Endothelial cell of umbilical vein (primary cell): ENCODE data around the gene C1orf226. TPM values are rescaled to one million over a fixed set of nuclear protein-coding genes. Genes with fewer than 3 reads are reported as not detected.

Experiments used
- BruUV-seq: library from RNA; stranded (reverse); fragments of 400-500 nt; replicated peaks from 2 replicates; lab custom pipeline; 2021; lab: Mats Ljungman, UMichigan
- CTCF ChIA-PET: fragments of 300-600, 350-600 bp; sonication (Branson Sonifier 250); formaldehyde crosslinking; loops from one replicate; lab custom pipeline; 2021; ENCODE audit warnings: antibody characterized with exemption, inconsistent platforms; lab: Charles Lee
- POLR2A ChIA-PET: fragments of 300-600, 350-600 bp; sonication (Branson Sonifier 250); formaldehyde crosslinking; loops from one replicate; lab custom pipeline; 2021; ENCODE audit warnings: antibody characterized with exemption, inconsistent platforms; lab: Charles Lee
- DNase-seq: peaks from one replicate; pipeline ENCODE4 v3.0.0-alpha.2; 2011; ENCODE audit warnings: low read depth, low spot score
- FAIRE-seq: peaks from 2 replicates; lab custom pipeline; 2011; peaks lifted over from hg19 to GRCh38; lab: Jason Lieb, UNC
- H2AFZ ChIP-seq: 2 replicates; pipeline ENCODE4 v1.6.0; 2012; ENCODE audit warnings: low read depth, low read length, control low read depth, inconsistent platforms
- H3K27ac ChIP-seq: 2 replicates; pipeline ENCODE4 v1.5.1; 2011; ENCODE audit warnings: low read depth, mild to moderate bottlenecking, control low read depth, low read length, moderate library complexity; ENCODE audit not compliant: insufficient read depth
- H3K27me3 ChIP-seq, 2 experiments: 2 replicates each; pipeline versions ENCODE4 v1.6.0 to v1.6.1; 2011; ENCODE audit warnings: low read length in 2 of 2, mixed read lengths in 1 of 2; ENCODE audit not compliant: control insufficient read depth in 2 of 2, insufficient read depth in 2 of 2
- H3K36me3 ChIP-seq, 2 experiments: 2 replicates in 1 of 2; 3 replicates in 1 of 2; pipeline ENCODE4 v1.5.1; 2011; ENCODE audit warnings: low read length in 2 of 2, mild to moderate bottlenecking in 1 of 2, moderate library complexity in 1 of 2; ENCODE audit not compliant: control insufficient read depth in 2 of 2, insufficient read depth in 2 of 2; ENCODE audit errors: extremely low read depth in 1 of 2
- H3K4me1 ChIP-seq: 3 replicates; pipeline ENCODE4 v1.5.1; 2011; ENCODE audit warnings: mild to moderate bottlenecking, low read length; ENCODE audit not compliant: control insufficient read depth, insufficient read depth; ENCODE audit errors: extremely low read depth
- H3K4me2 ChIP-seq: 2 replicates; pipeline ENCODE4 v1.6.1; 2011; ENCODE audit warnings: low read length, control low read depth, mixed read lengths; ENCODE audit not compliant: insufficient read depth
- H3K4me3 ChIP-seq, 3 experiments: fragments of 200-600 bp in 1 of 3; sonication (generic), shearing (Covaris generic) in 1 of 3; replicated peaks in 1 of 3; 2 replicates each; pipeline ENCODE4 v1.5.1; 2011 to 2016; ENCODE audit warnings: control low read depth in 3 of 3, low read length in 3 of 3, mild to moderate bottlenecking in 2 of 3, inconsistent platforms in 1 of 3, low read depth in 1 of 3, moderate library complexity in 1 of 3; ENCODE audit not compliant: insufficient read depth in 1 of 3
- H3K79me2 ChIP-seq: 2 replicates; pipeline ENCODE4 v1.6.0; 2012; ENCODE audit warnings: low read length, inconsistent platforms; ENCODE audit not compliant: control insufficient read depth, insufficient read depth
- H3K9ac ChIP-seq: replicated peaks from 2 replicates; pipeline ENCODE3; 2011; ENCODE audit warnings: low read length, control low read depth; ENCODE audit not compliant: insufficient read depth; ENCODE audit errors: extremely low read depth
- H3K9me1 ChIP-seq: replicated peaks from 3 replicates; pipeline ENCODE4 v1.6.0; 2011; ENCODE audit warnings: mild to moderate bottlenecking, low read length; ENCODE audit not compliant: control insufficient read depth, insufficient read depth; ENCODE audit errors: extremely low read depth
- H3K9me3 ChIP-seq: replicated peaks from 2 replicates; pipeline ENCODE4 v1.5.1; 2012; ENCODE audit warnings: low read length, inconsistent platforms; ENCODE audit not compliant: control insufficient read depth, insufficient read depth
- H4K20me1 ChIP-seq: replicated peaks from 2 replicates; pipeline ENCODE3; 2011; ENCODE audit warnings: mild to moderate bottlenecking, low read length; ENCODE audit not compliant: control insufficient read depth, insufficient read depth; ENCODE audit errors: extremely low read depth
- EZH2 ChIP-seq: IDR thresholded peaks from 2 replicates; pipeline ENCODE4 v1.6.1; 2012; ENCODE audit warnings: borderline replicate concordance, low read depth, mild to moderate bottlenecking, moderate library complexity, low read length, inconsistent platforms; ENCODE audit not compliant: severe bottlenecking
- JUN ChIP-seq: IDR thresholded peaks from 2 replicates; pipeline ENCODE4 v1.6.1; 2011; ENCODE audit warnings: borderline replicate concordance, low read depth; ENCODE audit not compliant: insufficient read length, insufficient read depth
- POLR2A ChIP-seq: IDR thresholded peaks from 2 replicates; pipeline ENCODE4 v1.6.1; 2012; ENCODE audit warnings: low read depth, mild to moderate bottlenecking, control low read depth, low read length
- POLR2AphosphoS5 ChIP-seq: IDR thresholded peaks from 2 replicates; pipeline ENCODE4 v1.6.1; 2012; ENCODE audit warnings: low read depth, mild to moderate bottlenecking, control low read depth, low read length, moderate library complexity; ENCODE audit not compliant: insufficient read depth
- dilution Hi-C: fragments of 300-500 bp; cut with MboI; formaldehyde crosslinking; loops from one replicate; pipeline ENCODE4 v1.15.0; 2019; ENCODE audit warnings: low sequenced_read_pairs; ENCODE audit not compliant: extremely low pct_ligation_motif_present
- intact Hi-C: fragments of 100-400 bp; cut with micrococcal nuclease; formaldehyde crosslinking; loops from one replicate; pipeline ENCODE4 v1.10.0; 2022
- polyA plus RNA-seq, 4 experiments: library from polyadenylated mRNA; depleted of rRNA in 3 of 4; stranded (reverse) in 3 of 4; unstranded in 1 of 4; fragments of >200 nt; gene quantifications; 2 replicates each; pipeline versions ENCODE4 v1.2.1 to v1.2.3, GENCODE V29; 2011 to 2012; ENCODE audit warnings: missing spikeins in 1 of 4
- total RNA-seq: library from RNA; stranded (reverse); gene quantifications from 2 replicates; pipeline ENCODE4 v1.2.3, GENCODE V29; 2021
- TF ChIP-seq, protein P1 (sequence below), 2 donors: IDR thresholded peaks; 1 replicate in 1 of 2; 2 replicates in 1 of 2; pipeline ENCODE4 v1.5.1; 2011; ENCODE audit warnings: low read length in 2 of 2, mild to moderate bottlenecking in 2 of 2, moderate library complexity in 2 of 2, control low read depth in 1 of 2, inconsistent platforms in 1 of 2, low read depth in 1 of 2; ENCODE audit not compliant: insufficient read depth in 1 of 2; ENCODE audit errors: extremely low read depth in 1 of 2

Gene C1orf226
- total and polyA plus RNA-seq, 2 donors (not counting 3 experiments of a cell fraction or from before 2014, with no cell fraction given) = 2.5 to 4.2 TPM

DNA sequence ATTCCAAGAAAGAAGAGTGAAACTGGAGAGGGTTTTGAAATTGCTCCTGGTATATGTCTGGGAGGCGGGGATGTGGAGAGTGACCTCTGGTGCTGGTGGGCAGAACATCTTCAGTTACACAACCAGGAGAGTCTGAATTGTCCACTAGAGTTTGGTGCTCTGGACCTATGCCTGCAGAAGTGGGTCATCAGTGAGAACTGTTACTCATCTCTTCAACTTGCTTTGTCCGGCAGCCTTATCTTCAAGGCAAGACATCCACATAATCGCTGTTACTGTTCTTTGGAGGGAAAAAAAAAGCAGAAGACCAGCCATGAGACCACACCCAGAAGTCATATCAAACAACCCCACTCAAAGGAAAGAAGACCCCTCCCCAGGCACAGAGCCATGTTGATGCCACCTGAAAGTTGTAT lies 15.5 kb downstream of the C1orf226 start:
- dilution Hi-C loops (no loop called here), intact Hi-C loops (no loop called here)
- H3K4me2 ChIP-seq = no peak overlapping the region

DNA sequence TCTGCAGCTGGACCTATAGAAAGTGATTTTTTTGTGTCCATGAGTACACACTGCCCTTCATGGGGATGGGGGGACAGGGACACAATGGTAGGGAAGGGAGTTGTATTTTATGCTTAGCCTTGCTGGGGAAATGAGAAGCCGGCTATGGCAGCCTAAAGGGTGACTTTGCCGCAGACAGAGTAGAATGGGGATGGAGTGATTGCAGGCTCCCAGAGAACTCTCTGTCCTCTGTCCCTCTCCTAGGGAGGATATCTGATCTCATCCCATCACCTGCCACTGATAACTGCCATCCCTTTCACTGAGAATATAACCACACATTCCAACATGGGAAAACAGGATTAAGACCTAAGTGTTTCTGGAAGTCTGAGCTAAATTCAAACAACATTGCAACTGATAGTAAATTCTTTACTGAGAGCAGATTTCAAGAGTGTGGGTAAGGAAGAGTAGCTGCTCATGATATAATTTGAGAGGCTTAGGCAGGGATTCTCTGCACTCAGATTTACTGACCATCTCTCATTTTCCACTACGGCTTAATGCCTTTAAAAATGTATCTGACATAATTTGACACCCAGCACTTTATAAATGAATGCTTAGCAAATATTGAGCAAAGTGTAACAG lies 16.5 kb downstream of the C1orf226 start:
- Histone ChIP-seq H3K4me2 (no peak overlapping the region), H3K9me1 (no peaks in the 10 kb centered on the region), H3K9ac (no peak overlapping the region), H3K9me3 (no peaks in the 10 kb centered on the region), H3K27ac (no peak overlapping the region), H3K79me2 (no peaks in the 10 kb centered on the region), H3K36me3 (no peaks in the 10 kb centered on the region), H4K20me1 (no peaks in the 10 kb centered on the region), H3K4me1 (no peaks in the 10 kb centered on the region), H3K4me3 (no peak overlapping the region), H2AFZ (no peak overlapping the region), H3K27me3 (peaks cover 5 to 13% of the 10 kb centered on the region in 2 experiments)
- intact Hi-C loops = no loop called here
- BruUV-seq = no TSS peak
- FAIRE-seq = no peak
- dilution Hi-C loops = no loop called here
- ChIA-PET POLR2A (no interaction called here), CTCF (interaction anchor here (1.1 to 1.6 kb wide), 4 partner anchors 9 to 606 kb away, joined by 3 to 4 read pairs (median 3); no protein-coding TSS in a partner anchor)
- TF ChIP-seq, protein P1, sequence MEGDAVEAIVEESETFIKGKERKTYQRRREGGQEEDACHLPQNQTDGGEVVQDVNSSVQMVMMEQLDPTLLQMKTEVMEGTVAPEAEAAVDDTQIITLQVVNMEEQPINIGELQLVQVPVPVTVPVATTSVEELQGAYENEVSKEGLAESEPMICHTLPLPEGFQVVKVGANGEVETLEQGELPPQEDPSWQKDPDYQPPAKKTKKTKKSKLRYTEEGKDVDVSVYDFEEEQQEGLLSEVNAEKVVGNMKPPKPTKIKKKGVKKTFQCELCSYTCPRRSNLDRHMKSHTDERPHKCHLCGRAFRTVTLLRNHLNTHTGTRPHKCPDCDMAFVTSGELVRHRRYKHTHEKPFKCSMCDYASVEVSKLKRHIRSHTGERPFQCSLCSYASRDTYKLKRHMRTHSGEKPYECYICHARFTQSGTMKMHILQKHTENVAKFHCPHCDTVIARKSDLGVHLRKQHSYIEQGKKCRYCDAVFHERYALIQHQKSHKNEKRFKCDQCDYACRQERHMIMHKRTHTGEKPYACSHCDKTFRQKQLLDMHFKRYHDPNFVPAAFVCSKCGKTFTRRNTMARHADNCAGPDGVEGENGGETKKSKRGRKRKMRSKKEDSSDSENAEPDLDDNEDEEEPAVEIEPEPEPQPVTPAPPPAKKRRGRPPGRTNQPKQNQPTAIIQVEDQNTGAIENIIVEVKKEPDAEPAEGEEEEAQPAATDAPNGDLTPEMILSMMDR (IDR thresholded peaks at IDR 0.05; ENCODE audit: extremely low read depth in 1 of 2, insufficient read depth in 1 of 2, low read depth in 1 of 2, low read length in 2 of 2) = no peak
- peak; percentile 13 for TF ChIP-seq EZH2
- DNase-seq = no peak

More for the DNA sequence above, 15.5 kb downstream of the C1orf226 start:
- no peaks in the 10 kb centered on the region for H3K9me3 ChIP-seq
- H3K9ac ChIP-seq = no peak overlapping the region
- no peak for FAIRE-seq
- H3K27ac ChIP-seq = no peak overlapping the region
- peaks cover 5 to 13% of the 10 kb centered on the region in 2 experiments for H3K27me3 ChIP-seq
- TF ChIP-seq POLR2AphosphoS5 (no peak), POLR2A (no peak), JUN (no peak)
- POLR2A ChIA-PET = no interaction called here
- no TSS peak for BruUV-seq
- H3K36me3 ChIP-seq = no peaks in the 10 kb centered on the region
- CTCF ChIA-PET = interaction anchor here (1.3 kb wide), 1 partner anchor 605 kb away, joined by 3 read pairs; no protein-coding TSS in a partner anchor
- no peaks in the 10 kb centered on the region for H4K20me1 ChIP-seq
- no peak overlapping the region for H3K4me3 ChIP-seq
- H3K79me2 ChIP-seq = no peaks in the 10 kb centered on the region
- H3K4me1 ChIP-seq = no peaks in the 10 kb centered on the region
- no peak overlapping the region for H2AFZ ChIP-seq
- no peaks in the 10 kb centered on the region for H3K9me1 ChIP-seq
- DNase-seq = no peak
